C4-2B (cell line): ENCODE data around the gene GOLGA1.

ENCODE experiments used
- CTCF ChIP-seq: fragments of 450-650 bp; conservative IDR thresholded peaks from 2 replicates; pipeline ENCODE4 v1.5.1; 2017; ENCODE audit warnings: mild to moderate bottlenecking
- ZFX ChIP-seq: fragments of 450-650 bp; IDR thresholded peaks from 2 replicates; pipeline ENCODE4 v1.6.1; 2017

- TF ChIP-seq CTCF, result no peak
- no peak for TF ChIP-seq ZFX
Measured at GRCh38 chr9:124841075-124841821, 99.6 kb downstream of the GOLGA1 start.
